Suprapubic skin (tissue), 4 donors: ENCODE results near the gene TBC1D22A. TPM values are rescaled to one million over a fixed set of nuclear protein-coding genes. Genes with fewer than 3 reads are reported as not detected.
A peak's percentile ranks its signal among the peaks of the same experiment; 100 is the strongest.

Source experiments
- DNase-seq, 2 donors: peaks; one replicate each; pipeline ENCODE4 v3.0.0-alpha.2; 2019; ENCODE audit warnings: low spot score in 2 of 2
- H3K27ac ChIP-seq: fragments of 200-600 bp; sonication (generic); one replicate; pipeline ENCODE4 v1.5.1; 2019
- H3K27me3 ChIP-seq: fragments of 200-600 bp; sonication (generic); one replicate; pipeline ENCODE4 v1.5.1; 2019
- H3K36me3 ChIP-seq: fragments of 200-600 bp; sonication (generic); one replicate; pipeline ENCODE4 v1.5.1; 2019
- H3K4me1 ChIP-seq: fragments of 200-600 bp; sonication (generic); one replicate; pipeline ENCODE4 v1.5.1; 2019
- H3K4me3 ChIP-seq: fragments of 200-600 bp; sonication (generic); one replicate; pipeline ENCODE4 v1.5.1; 2019; ENCODE audit warnings: mild to moderate bottlenecking
- H3K9me3 ChIP-seq: fragments of 200-600 bp; sonication (generic); one replicate; pipeline ENCODE4 v1.5.1; 2019
- CTCF ChIP-seq, 2 donors: fragments of 200-600 bp in 1 of 2; fragments of 450-650 bp in 1 of 2; sonication (generic) in 1 of 2; IDR thresholded peaks; one replicate each; pipeline ENCODE4 v1.5.1; 2016 to 2019; ENCODE audit warnings: antibody characterized with exemption in 2 of 2, mild to moderate bottlenecking in 1 of 2, moderate library complexity in 1 of 2
- EP300 ChIP-seq: sonication (generic); formaldehyde crosslinking; IDR thresholded peaks from one replicate; pipeline ENCODE4 v1.6.1; 2017; ENCODE audit warnings: antibody characterized with exemption
- POLR2A ChIP-seq, 2 donors: fragments of 450-650 bp; IDR thresholded peaks; one replicate each; pipeline ENCODE4 v1.6.1; 2017; ENCODE audit warnings: antibody characterized with exemption in 2 of 2, mild to moderate bottlenecking in 2 of 2, moderate library complexity in 2 of 2
- POLR2AphosphoS5 ChIP-seq, 3 donors: sonication (generic); formaldehyde crosslinking; IDR thresholded peaks; one replicate each; pipeline ENCODE4 v1.6.1; 2017; ENCODE audit warnings: antibody characterized with exemption in 3 of 3
- WGBS: methylation state at CpG from one replicate; pipeline ENCODE4 v1.1.5; 2018; 5-methylcytosine and 5-hydroxymethylcytosine counted together
- total RNA-seq, 4 donors: library from RNA; depleted of rRNA; stranded (reverse); fragments of >200 nt; gene quantifications; one replicate each; pipeline ENCODE4 v1.1.0, GENCODE V29; 2016

The TBC1D22A gene
- total RNA-seq, 4 donors from 2014 or later, result 24.8 to 43.2 (median 35.4) TPM

- no peaks in the 10 kb centered on the region for H3K27me3 ChIP-seq
- DNase-seq, result peak in 1 of 2 donors; percentile 37
- H3K4me3 ChIP-seq, result no peak overlapping the region
- TF ChIP-seq POLR2A (IDR thresholded peaks at IDR 0.05) (no peak), EP300 (no peak), CTCF (IDR thresholded peaks at IDR 0.05) (no peak), POLR2AphosphoS5 (IDR thresholded peaks at IDR 0.05) (no peak)
- H3K36me3 ChIP-seq, result no peaks in the 10 kb centered on the region
- H3K27ac ChIP-seq, result no peak overlapping the region
- no peaks in the 10 kb centered on the region for H3K9me3 ChIP-seq
- peaks cover 38% of the 10 kb centered on the region for H3K4me1 ChIP-seq
- WGBS, result 93% methylated on average over 8 of the region's 8 CpGs
Observed at GRCh38 chr22:46766611-46767010, 4.2 kb downstream of the TBC1D22A start.

- H3K27ac ChIP-seq, result no peak overlapping the region
- H3K4me1 ChIP-seq, result peaks cover 35% of the 10 kb centered on the region
- WGBS, result 93% methylated on average over 11 of the region's 11 CpGs
- no peaks in the 10 kb centered on the region for H3K36me3 ChIP-seq
- DNase-seq, result peak in 1 of 2 donors; percentile 37
- H3K27me3 ChIP-seq, result no peaks in the 10 kb centered on the region
- no peaks in the 10 kb centered on the region for H3K9me3 ChIP-seq
- no peak for TF ChIP-seq EP300
- no peak for TF ChIP-seq POLR2A (IDR thresholded peaks at IDR 0.05)
- no peak for TF ChIP-seq CTCF (IDR thresholded peaks at IDR 0.05)
- TF ChIP-seq POLR2AphosphoS5 (IDR thresholded peaks at IDR 0.05), result no peak
- H3K4me3 ChIP-seq, result no peak overlapping the region
Observed at GRCh38 chr22:46767249-46767985, 5.0 kb downstream of the TBC1D22A start.

- H3K27ac ChIP-seq, result peak overlapping the region; percentile 35
- 87% methylated on average over 13 of the region's 17 CpGs for WGBS
Observed at GRCh38 chr22:46769191-46769675, 6.8 kb downstream of the TBC1D22A start.

GRCh38 chr22:46769706-46770105 is 7.3 kb downstream of the TBC1D22A start:
- Histone ChIP-seq H3K4me1 (peaks cover 39% of the 10 kb centered on the region), H3K36me3 (no peaks in the 10 kb centered on the region), H3K27me3 (no peaks in the 10 kb centered on the region), H3K4me3 (no peak overlapping the region), H3K27ac (peak overlapping the region; percentile 35), H3K9me3 (no peaks in the 10 kb centered on the region)
- WGBS, result 85% methylated on average over 6 of the region's 6 CpGs
- peak in 1 of 2 donors; percentile 56 for DNase-seq
- TF ChIP-seq EP300, result no peak
- no peak for TF ChIP-seq POLR2A (IDR thresholded peaks at IDR 0.05)
- TF ChIP-seq CTCF (IDR thresholded peaks at IDR 0.05), result no peak
- no peak for TF ChIP-seq POLR2AphosphoS5 (IDR thresholded peaks at IDR 0.05)

More at GRCh38 chr22:46769191-46769675, 6.8 kb downstream of the TBC1D22A start:
- H3K36me3 ChIP-seq, result no peaks in the 10 kb centered on the region
- no peak for TF ChIP-seq EP300
- no peak for TF ChIP-seq CTCF (IDR thresholded peaks at IDR 0.05)
- TF ChIP-seq POLR2AphosphoS5 (IDR thresholded peaks at IDR 0.05), result no peak
- TF ChIP-seq POLR2A (IDR thresholded peaks at IDR 0.05), result no peak
- no peaks in the 10 kb centered on the region for H3K27me3 ChIP-seq
- no peaks in the 10 kb centered on the region for H3K9me3 ChIP-seq
- peak in 1 of 2 donors; percentile 44 for DNase-seq
- no peak overlapping the region for H3K4me3 ChIP-seq
- H3K4me1 ChIP-seq, result peaks cover 35% of the 10 kb centered on the region

- Histone ChIP-seq H3K9me3 (no peaks in the 10 kb centered on the region), H3K27me3 (no peaks in the 10 kb centered on the region), H3K4me1 (peaks cover 44% of the 10 kb centered on the region), H3K36me3 (no peaks in the 10 kb centered on the region), H3K4me3 (no peak overlapping the region), H3K27ac (peak overlapping the region; percentile 10)
- 74% methylated on average over 5 of the region's 14 CpGs for WGBS
- peak in 1 of 2 donors; percentile 37 for DNase-seq
- no peak for TF ChIP-seq POLR2AphosphoS5 (IDR thresholded peaks at IDR 0.05)
- no peak for TF ChIP-seq POLR2A (IDR thresholded peaks at IDR 0.05)
Observed at GRCh38 chr22:46770151-46770641, 7.7 kb downstream of the TBC1D22A start.
